AG09309 (cell line): Measurements from ENCODE around the gene IL4I1.
A peak's percentile ranks its signal among the peaks of the same experiment; 100 is the strongest.

Experiments
- DNase-seq: peaks from one replicate; pipeline ENCODE4 v3.0.0-alpha.2; 2010; ENCODE audit warnings: low read depth
- H3K4me3 ChIP-seq: 2 replicates; pipeline ENCODE4 v1.5.1; 2011; ENCODE audit warnings: mild to moderate bottlenecking, low read depth, low read length, moderate library complexity; ENCODE audit not compliant: control insufficient read depth
- TF ChIP-seq, protein P1 (sequence below): IDR thresholded peaks from 2 replicates; pipeline ENCODE4 v1.5.1; 2011; ENCODE audit warnings: mild to moderate bottlenecking, low read depth, low read length, inconsistent platforms; ENCODE audit not compliant: insufficient read depth, control insufficient read depth; ENCODE audit errors: missing control alignments

IL4I1 gene

DNA sequence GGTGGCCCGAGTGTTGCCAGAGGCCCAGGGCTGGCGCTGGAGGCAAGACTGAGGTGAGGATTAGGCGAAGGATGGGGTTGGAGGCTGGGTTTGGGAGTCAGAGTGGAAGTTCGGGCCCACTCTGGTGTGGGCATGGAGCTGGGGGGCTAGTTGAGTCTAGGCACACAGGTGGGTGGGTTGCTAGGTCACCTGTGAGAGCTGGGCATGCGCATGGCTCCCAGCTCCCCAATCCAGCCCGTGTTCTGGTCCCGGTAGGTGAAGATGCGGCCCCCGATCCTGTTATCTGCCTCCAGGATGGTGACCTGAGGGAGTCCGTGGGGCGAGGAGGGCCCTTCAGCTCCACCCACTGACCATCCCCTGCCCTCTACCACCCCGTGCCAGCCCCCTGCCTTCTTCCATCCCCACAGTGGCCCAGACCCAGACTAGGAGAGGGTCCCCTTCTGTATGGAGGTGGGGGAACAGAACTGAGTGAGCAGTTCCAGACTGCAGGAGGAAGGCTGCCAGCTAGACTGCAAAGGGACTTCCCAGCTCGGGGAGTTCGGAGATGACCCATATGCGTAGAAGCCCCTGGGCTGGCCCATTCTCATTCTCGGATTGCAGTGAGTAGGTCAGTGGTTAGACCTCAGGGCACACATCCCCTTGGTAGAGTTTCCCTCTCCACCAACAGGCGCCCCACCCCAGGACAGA is 1.7 kb downstream of the IL4I1 start:
- H3K4me3 ChIP-seq, result no peak overlapping the region
- TF ChIP-seq, protein P1, sequence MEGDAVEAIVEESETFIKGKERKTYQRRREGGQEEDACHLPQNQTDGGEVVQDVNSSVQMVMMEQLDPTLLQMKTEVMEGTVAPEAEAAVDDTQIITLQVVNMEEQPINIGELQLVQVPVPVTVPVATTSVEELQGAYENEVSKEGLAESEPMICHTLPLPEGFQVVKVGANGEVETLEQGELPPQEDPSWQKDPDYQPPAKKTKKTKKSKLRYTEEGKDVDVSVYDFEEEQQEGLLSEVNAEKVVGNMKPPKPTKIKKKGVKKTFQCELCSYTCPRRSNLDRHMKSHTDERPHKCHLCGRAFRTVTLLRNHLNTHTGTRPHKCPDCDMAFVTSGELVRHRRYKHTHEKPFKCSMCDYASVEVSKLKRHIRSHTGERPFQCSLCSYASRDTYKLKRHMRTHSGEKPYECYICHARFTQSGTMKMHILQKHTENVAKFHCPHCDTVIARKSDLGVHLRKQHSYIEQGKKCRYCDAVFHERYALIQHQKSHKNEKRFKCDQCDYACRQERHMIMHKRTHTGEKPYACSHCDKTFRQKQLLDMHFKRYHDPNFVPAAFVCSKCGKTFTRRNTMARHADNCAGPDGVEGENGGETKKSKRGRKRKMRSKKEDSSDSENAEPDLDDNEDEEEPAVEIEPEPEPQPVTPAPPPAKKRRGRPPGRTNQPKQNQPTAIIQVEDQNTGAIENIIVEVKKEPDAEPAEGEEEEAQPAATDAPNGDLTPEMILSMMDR, result no peak
- DNase-seq, result no peak

DNA sequence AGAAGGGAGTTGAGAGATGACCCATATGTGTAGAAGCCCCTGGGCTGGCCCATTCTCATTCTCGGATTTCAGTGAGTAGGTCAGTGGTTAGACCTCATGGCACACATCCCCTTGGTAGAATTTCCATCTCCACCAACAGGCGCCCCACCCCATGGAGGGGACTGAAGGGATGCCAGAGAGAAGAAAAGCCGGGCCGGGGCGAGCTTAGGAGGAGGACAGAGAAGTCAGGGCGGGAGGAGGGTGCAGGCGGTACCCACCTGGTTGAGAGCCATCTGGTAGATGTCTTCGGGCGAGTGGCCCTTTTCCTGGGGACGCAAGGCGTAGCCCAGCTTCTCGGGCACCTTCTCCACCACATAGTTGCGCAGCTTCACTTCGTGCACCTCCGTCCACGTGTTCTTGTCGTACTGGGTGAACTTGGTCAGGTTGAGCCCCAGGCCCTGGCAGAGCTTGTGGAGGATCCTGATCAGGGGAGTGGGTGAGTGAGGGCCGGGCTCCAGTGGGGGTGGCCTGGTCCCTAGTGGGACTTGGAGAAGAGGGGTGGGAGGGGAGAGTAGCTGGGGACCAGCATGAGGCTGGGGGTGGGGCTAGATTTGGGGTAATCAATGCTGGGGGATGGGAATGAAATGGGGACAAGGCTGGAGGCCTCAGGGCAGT is 2.5 kb downstream of the IL4I1 start:
- no peak overlapping the region for H3K4me3 ChIP-seq
- TF ChIP-seq, protein P1, result no peak
- no peak for DNase-seq

DNA sequence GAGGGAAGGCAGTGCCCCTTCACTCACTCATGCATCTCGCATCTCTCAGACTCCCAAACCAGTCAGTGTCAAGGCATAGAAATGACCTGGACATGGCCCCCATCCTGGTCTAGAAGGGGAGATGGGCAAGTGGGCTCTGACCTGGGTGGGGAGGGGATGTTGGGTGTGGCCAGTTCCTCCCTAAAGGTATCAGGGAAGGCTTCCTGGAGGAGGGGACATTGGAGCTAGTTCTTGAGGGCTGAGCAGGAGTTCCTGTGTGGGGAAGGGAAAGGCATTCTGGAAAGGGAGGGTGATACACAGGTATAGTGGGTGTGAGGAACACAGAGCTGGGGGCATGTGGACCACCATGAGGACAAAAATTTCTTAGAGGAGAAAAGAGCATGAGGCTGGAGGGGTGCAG is 4.0 kb downstream of the IL4I1 start:
- TF ChIP-seq, protein P1, result no peak
- H3K4me3 ChIP-seq, result no peak overlapping the region
- no peak for DNase-seq

GRCh38 chr19:49891393-49891792 is 5.3 kb downstream of the IL4I1 start:
- H3K4me3 ChIP-seq, result no peak overlapping the region
- no peak for DNase-seq
- TF ChIP-seq, protein P1, result no peak

GRCh38 chr19:49890349-49891311 is 6.1 kb downstream of the IL4I1 start:
- no peak for DNase-seq
- TF ChIP-seq, protein P1, result no peak
- H3K4me3 ChIP-seq, result no peak overlapping the region

- H3K4me3 ChIP-seq, result no peak overlapping the region
- no peak for DNase-seq
- TF ChIP-seq, protein P1, result peak; percentile 53
Observed at GRCh38 chr19:49889687-49890348, 6.9 kb downstream of the IL4I1 start.
